Fibroblast of pulmonary artery (primary cell): ENCODE measurements around the gene KRTAP10-6.
"Not testable (repeated sequence)": the region's sequence is repeated elsewhere in the genome, so short reads cannot be mapped to it uniquely, and the experiment has no call there.

Experiments
- DNase-seq: peaks from one replicate; pipeline ENCODE4 v3.0.0-alpha.2; 2010; ENCODE audit warnings: low read depth
- H3K4me3 ChIP-seq: replicated peaks from 2 replicates; pipeline ENCODE4 v1.5.1; 2011; ENCODE audit warnings: low read depth, mild to moderate bottlenecking, control low read depth, low read length, moderate library complexity
- CTCF ChIP-seq: IDR thresholded peaks from 2 replicates; pipeline ENCODE4 v1.5.1; 2011; ENCODE audit warnings: mild to moderate bottlenecking, control low read depth, low read length, inconsistent platforms; ENCODE audit errors: missing control alignments

The KRTAP10-6 gene

DNA sequence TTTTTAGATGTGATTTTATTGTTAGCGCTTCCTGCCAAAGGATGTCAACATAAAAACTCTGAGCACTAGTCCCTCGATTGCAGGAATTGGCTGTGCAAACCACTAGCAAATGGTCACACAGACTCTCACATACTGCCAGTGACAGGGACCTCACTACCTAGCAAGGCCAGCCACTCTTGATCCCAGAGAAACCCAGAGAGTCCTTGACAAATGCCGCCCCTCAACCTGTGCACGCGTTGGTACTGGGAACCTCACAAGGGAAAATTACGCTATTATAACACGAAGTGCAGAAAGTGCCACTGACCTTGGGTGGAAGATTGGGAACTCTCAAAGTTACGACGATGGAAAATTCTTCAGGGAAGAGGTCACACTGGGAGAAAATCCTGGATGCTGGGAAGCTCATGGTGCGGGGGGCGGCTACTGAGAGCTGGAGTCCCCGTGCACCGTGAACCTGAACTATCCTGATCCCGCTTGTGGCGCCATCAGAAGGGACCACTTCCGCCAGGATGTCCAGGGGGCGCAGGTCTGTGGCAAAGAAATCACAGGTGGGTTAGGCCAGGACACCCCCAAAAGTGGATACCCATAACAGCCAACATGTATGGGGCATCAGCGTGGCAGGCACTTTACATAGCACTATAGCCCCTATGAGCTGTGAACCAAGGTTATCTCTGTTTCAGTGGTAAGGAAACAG, 24.7 kb downstream of the KRTAP10-6 start:
- H3K4me3 ChIP-seq, result no peak overlapping the region
- TF ChIP-seq CTCF, result no peak
- no peak for DNase-seq

DNA sequence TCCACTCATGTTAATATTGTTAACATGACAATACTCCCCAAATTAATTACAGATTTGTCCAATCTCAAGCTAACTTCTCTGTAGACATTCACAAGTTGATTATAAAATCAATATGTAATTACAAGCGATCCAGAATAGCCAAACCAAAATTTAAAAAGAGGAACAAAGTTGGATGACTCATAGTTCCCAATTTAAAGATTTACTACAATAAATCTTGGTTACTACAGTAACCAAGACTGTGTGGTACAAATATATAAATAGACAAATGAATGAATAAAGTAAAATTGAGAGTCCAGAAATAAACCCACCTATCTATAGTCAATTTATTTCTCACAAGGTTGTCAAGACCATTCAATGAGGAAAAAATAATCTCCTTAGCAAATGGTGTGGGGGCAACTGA, 25.9 kb downstream of the KRTAP10-6 start:
- DNase-seq, result no peak
- no peak overlapping the region for H3K4me3 ChIP-seq
- no peak for TF ChIP-seq CTCF

DNA sequence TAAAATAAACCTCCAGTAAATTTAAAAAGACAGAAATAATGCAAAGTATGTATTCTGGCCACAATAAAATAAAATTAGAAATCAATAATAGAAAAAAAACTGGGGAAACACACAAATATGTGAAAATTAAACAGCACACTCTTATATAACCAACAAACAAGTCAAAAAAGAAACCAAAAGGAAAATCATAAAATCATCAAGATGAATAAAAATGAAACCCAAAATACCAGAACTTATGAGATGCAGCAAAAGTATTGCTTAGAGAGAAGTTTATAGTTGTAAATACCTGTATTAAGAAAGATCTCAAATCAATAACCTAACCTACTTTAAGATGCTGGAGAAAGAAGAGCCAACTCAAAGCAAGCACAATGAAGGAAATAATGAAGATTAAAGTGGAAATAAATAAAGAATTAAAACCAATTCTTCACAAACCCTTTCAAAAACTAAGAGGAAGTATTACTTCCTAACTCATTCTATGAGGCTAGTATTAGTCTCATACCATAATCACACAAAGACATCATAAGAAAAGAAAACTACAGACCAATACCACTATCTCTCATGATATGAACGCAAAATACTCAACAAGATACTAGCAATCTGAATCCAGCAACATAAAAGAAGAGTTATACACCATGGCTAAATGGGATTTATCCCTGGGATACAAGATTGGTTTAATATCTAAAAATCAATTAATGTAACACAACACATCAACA, 27.3 kb downstream of the KRTAP10-6 start:
- TF ChIP-seq CTCF, result no peak
- H3K4me3 ChIP-seq, result no peak overlapping the region

GRCh38 chr21:44564099-44564498, 28.2 kb downstream of the KRTAP10-6 start:
- no peak overlapping the region for H3K4me3 ChIP-seq
- DNase-seq, result no peak
- TF ChIP-seq CTCF, result no peak

More for the DNA sequence above, 27.3 kb downstream of the KRTAP10-6 start:
- no peak for DNase-seq

GRCh38 chr21:44558695-44559094, 33.6 kb downstream of the KRTAP10-6 start, which contains the start of gene KRTAP10-3:
Gene KRTAP10-3, minus strand, starts transcription at chr21:44558795. Its CDS starts 80 bp downstream, at chr21:44558715.
- no peak within 1 kb of the TSS for H3K4me3 ChIP-seq
- TF ChIP-seq CTCF, result no peak
- DNase-seq, result no peak

DNA sequence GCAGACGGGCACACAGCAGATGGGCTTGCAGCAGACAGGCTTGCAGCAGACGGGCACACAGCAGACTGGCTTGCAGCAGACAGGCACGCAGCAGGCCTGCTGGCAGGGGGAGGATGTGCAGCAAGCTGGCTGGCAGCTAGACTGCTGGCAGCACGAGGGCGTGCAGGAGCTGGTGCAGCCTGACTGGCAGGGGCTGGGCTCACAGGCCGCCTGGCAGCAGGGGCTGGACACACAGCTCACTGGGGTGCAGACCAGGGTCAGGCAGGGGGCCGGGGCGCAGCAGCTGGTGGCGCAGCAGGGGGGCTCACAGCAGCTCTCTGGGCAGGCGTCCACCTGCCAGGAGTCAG, 34.0 kb downstream of the KRTAP10-6 start:
- H3K4me3 ChIP-seq, DNase-seq: not testable (repeated sequence)

DNA sequence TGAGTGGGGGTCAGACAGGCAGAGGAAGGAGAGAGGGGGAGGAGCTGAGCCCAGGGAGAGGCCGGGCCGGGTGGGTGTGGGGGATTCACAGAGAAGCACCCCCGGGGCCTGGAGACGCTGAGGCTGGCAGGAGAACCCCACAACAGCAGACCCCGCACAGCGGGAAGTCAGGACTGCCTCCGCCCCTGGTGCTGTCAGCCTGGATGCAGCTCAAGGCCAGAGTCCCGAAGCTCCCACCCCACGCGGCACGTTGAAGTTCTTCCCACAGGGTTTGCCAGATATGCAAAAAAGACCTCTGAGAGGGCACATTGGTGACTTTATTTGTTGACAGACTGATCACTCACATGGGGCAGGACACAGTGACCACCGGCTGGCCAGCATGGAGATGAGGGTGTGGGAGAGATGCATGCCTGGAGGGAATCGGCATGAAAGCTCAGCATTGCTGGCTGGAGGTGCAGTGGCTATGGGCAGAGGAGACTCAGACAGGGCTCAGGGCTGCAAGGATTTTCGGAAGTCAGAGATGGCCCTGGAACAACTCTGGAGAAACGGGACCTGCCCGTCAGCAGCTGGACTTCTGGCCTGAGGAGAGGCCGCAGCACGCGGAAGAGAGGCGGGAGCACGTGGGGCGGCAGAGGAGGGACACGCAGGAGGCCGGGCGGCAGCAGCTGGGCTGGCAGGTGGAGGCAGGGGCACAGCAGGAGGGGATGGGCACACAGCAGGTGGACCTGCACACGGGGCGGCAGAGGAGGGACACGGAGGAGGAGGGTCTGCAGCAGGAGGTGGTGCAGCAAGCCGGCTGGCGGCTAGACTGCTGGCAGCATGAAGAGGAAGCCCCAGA, 34.6 kb downstream of the KRTAP10-6 start:
- no peak for TF ChIP-seq CTCF
- no peak for DNase-seq
- H3K4me3 ChIP-seq, result no peak overlapping the region
